Stomach smooth muscle (tissue), 2 donors: Measurements from ENCODE around the gene GDPD3.
"Not testable (repeated sequence)": the region's sequence is repeated elsewhere in the genome, so short reads cannot be mapped to it uniquely, and the experiment has no call there.

ENCODE experiments used
- H3K27ac ChIP-seq: one replicate; pipeline ENCODE4 v1.7.0; 2013; ENCODE audit warnings: mild to moderate bottlenecking, low read length, inconsistent platforms
- H3K27me3 ChIP-seq, 2 donors: one replicate each; pipeline ENCODE4 v1.7.0; 2013; ENCODE audit warnings: low read length in 2 of 2; ENCODE audit not compliant: insufficient read depth in 2 of 2, control insufficient read depth in 1 of 2
- H3K36me3 ChIP-seq, 2 donors: one replicate each; pipeline ENCODE4 v1.7.0; 2013; ENCODE audit warnings: low read length in 2 of 2; ENCODE audit not compliant: control insufficient read depth in 2 of 2, insufficient read depth in 2 of 2
- H3K4me1 ChIP-seq: one replicate; pipeline ENCODE4 v1.7.0; 2013; ENCODE audit warnings: low read length; ENCODE audit not compliant: control insufficient read depth, insufficient read depth
- H3K4me3 ChIP-seq, 2 donors: one replicate each; pipeline ENCODE4 v1.7.0; 2013; ENCODE audit warnings: low read length in 2 of 2
- H3K9ac ChIP-seq, 2 donors: one replicate each; pipeline ENCODE4 v1.7.0; 2013; ENCODE audit warnings: low read length in 2 of 2, mild to moderate bottlenecking in 1 of 2
- H3K9me3 ChIP-seq, 2 donors: one replicate each; pipeline ENCODE4 v1.7.0; 2013; ENCODE audit warnings: low read length in 2 of 2; ENCODE audit not compliant: control insufficient read depth in 2 of 2
- donor health status: healthy.
- donor health status: Pancreatic carcinoma.

GDPD3 gene

GRCh38 chr16:30143347-30143702 lies 30.0 kb upstream of the GDPD3 start:
- H3K9ac ChIP-seq = no peak overlapping the region
- H3K27me3 ChIP-seq = no peaks in the 10 kb centered on the region
- no peaks in the 10 kb centered on the region for H3K4me1 ChIP-seq
- no peaks in the 10 kb centered on the region for H3K36me3 ChIP-seq
- no peak overlapping the region for H3K27ac ChIP-seq
- no peaks in the 10 kb centered on the region for H3K9me3 ChIP-seq
- no peak overlapping the region for H3K4me3 ChIP-seq

GRCh38 chr16:30142672-30143346 lies 29.5 kb upstream of the GDPD3 start:
- no peak overlapping the region for H3K9ac ChIP-seq
- no peak overlapping the region for H3K27ac ChIP-seq
- H3K27me3 ChIP-seq = no peaks in the 10 kb centered on the region
- no peak overlapping the region for H3K4me3 ChIP-seq
- no peaks in the 10 kb centered on the region for H3K36me3 ChIP-seq
- no peaks in the 10 kb centered on the region for H3K9me3 ChIP-seq
- H3K4me1 ChIP-seq = no peaks in the 10 kb centered on the region

DNA sequence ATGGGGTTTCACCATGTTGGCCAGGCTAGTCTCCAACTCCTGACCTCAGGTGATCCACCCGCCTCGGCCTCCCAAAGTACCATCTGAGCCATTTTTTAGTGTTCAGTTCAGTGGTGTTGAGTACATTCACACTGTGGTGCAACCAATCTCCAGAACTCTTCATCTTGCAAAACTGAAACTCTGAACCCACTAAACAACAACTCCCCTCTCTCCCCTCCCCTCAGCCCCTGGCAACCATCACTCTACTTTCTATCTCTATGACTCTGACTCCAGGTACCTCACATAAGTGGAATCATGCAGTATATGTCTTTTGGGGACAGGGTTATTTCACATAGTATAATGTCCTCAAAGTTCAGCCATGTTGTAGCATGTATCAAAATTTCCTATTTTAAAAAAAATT lies 28.4 kb upstream of the GDPD3 start:
- Histone ChIP-seq H3K36me3 (no peaks in the 10 kb centered on the region), H3K27me3 (no peaks in the 10 kb centered on the region), H3K27ac (no peak overlapping the region), H3K4me3 (no peak overlapping the region), H3K4me1 (no peaks in the 10 kb centered on the region), H3K9ac (no peak overlapping the region), H3K9me3 (no peaks in the 10 kb centered on the region)

DNA sequence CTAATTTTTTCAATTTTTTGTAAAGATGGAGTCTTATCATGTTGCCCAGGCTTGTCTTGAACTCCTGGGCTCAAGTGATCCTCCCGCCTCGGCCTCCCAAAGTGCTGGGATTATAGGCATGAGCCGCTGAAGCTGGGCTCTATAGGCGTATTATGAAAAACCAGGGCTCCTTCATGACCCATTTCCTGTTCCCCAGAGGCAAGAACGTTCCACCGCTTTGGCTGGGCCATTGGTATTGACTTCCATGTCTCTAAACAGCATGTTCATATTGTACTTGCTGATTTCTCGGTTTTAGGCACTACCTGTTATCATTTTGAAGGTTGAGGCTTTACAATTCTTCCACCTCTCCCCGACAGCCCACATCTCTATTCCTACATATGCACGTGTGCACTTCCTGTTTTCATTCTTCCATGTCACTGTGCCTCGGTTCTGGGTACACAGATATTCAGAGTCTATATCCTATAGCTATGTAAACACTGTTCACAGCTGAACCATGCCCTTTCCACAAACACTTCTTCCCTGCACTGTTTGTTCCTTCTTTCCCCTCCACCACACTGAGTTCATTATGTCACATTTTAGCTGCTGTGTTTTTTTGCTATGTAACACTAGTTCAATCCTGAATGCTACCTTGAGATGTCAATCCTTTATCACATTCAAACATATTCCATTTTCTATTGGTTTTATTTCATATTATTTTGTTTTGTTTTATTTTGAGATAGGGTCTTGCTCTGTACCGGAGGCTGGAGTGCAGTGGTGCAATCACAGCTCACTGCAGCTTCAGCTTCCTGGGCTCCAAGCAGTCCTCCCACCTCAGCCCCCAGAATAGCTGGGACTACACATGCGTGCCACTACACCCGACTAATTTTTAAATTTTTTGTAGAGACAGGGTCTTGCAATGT lies 26.5 kb upstream of the GDPD3 start:
- Histone ChIP-seq H3K4me1 (no peaks in the 10 kb centered on the region), H3K9me3 (no peaks in the 10 kb centered on the region), H3K9ac (no peak overlapping the region), H3K36me3 (no peaks in the 10 kb centered on the region), H3K4me3 (no peak overlapping the region), H3K27ac (no peak overlapping the region), H3K27me3 (no peaks in the 10 kb centered on the region)

DNA sequence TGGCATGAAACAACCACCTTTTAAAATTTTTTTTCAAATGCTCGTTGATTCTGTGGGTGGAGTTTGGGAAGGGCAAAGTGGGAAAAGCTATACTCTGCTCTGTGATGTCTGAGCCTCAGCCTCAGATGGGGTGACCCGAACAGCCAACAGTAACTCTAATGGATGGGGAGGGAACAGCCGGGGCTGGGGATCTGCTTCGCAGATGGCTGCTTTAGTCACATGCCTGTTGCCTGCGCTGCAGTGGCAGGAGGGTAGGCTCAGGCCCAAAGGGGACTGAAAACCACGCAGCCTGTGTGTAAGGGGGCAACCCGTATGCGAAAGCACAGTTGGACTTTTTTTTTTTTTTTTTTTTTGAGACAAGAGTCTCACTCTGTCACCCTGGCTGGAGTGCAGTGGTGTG lies 24.6 kb upstream of the GDPD3 start:
- no peaks in the 10 kb centered on the region for H3K27me3 ChIP-seq
- H3K27ac ChIP-seq = no peak overlapping the region
- no peak overlapping the region for H3K4me3 ChIP-seq
- H3K9me3 ChIP-seq = no peaks in the 10 kb centered on the region
- H3K36me3 ChIP-seq = no peaks in the 10 kb centered on the region
- no peaks in the 10 kb centered on the region for H3K4me1 ChIP-seq
- H3K9ac ChIP-seq = no peak overlapping the region

DNA sequence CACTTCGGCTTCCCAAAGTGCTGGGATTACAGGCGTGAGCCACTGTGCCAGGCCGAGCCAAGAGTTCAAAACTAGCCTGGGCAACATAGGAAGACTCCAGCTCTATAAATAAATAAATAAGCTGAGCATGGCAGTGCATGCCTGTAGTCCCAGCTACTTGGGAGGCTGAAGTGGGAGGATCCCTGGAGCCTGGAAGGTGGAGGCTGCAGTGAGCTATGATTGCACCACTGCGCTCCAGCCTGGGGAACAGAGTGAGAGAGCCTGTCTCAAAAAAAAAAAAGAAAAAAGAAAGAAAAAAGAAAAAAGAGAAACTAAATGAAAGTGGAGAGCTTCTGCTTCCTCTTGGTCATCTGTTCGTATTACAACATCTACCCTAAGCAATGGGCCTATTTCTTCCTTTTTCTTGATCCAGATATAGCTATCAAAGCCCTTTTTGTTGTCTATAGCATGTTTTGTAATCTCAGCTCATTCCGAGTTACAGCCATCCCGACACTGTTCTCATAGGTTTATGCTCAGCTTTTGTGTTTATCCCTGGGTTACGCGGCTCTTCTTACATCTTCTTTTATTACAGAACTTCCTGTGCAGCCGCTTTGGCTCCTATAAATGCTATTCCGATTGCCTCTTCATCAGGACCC lies 23.8 kb upstream of the GDPD3 start:
- Histone ChIP-seq H3K4me1 (no peaks in the 10 kb centered on the region), H3K9me3 (no peaks in the 10 kb centered on the region), H3K27me3 (no peaks in the 10 kb centered on the region), H3K4me3 (no peak overlapping the region), H3K27ac (no peak overlapping the region), H3K9ac (no peak overlapping the region), H3K36me3 (no peaks in the 10 kb centered on the region)

- Histone ChIP-seq H3K9ac (no peak overlapping the region), H3K36me3 (no peaks in the 10 kb centered on the region), H3K9me3 (no peaks in the 10 kb centered on the region), H3K4me1 (no peaks in the 10 kb centered on the region), H3K27me3 (no peaks in the 10 kb centered on the region), H3K27ac (no peak overlapping the region), H3K4me3 (no peak overlapping the region)
Measured at GRCh38 chr16:30132591-30132990, 19.3 kb upstream of the GDPD3 start.

DNA sequence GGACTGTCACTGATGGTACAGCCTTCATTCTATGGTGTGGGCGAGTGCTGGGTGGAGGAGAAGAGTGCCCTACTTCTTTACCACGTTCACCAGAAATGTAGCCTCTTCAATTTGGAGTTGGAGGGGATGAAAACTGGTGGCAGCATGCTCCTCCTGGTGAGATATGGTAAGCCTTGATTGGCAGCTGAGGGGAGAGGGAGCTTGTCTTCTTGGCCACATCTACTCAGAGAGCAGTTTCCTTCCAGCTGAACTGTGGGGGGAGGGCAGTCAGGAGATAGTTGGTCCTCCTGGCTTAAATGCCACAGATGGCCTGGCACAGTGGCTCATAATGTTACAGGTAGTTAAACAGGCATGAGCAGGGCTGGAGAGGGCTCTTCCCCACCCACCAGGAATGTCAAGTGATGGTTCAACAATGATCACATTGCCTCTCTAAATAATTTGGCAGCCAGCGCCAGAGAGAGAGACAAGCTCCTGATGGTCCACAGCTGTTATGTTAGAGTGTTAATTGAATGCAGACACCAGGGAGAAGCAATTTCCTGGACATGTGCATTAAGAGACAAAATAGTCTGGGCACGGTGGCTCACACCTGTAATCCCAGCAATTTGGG lies 18.6 kb upstream of the GDPD3 start:
- H3K27ac ChIP-seq = no peak overlapping the region
- H3K27me3 ChIP-seq = no peaks in the 10 kb centered on the region
- no peaks in the 10 kb centered on the region for H3K36me3 ChIP-seq
- no peak overlapping the region for H3K9ac ChIP-seq
- no peaks in the 10 kb centered on the region for H3K9me3 ChIP-seq
- no peak overlapping the region for H3K4me3 ChIP-seq
- no peaks in the 10 kb centered on the region for H3K4me1 ChIP-seq

- Histone ChIP-seq H3K4me3 (no peak overlapping the region), H3K27me3 (no peaks in the 10 kb centered on the region), H3K9me3 (no peaks in the 10 kb centered on the region), H3K4me1 (peaks cover 9% of the 10 kb centered on the region), H3K36me3 (no peaks in the 10 kb centered on the region), H3K27ac (no peak overlapping the region), H3K9ac (no peak overlapping the region)
Measured at GRCh38 chr16:30127993-30128392, 14.7 kb upstream of the GDPD3 start.

DNA sequence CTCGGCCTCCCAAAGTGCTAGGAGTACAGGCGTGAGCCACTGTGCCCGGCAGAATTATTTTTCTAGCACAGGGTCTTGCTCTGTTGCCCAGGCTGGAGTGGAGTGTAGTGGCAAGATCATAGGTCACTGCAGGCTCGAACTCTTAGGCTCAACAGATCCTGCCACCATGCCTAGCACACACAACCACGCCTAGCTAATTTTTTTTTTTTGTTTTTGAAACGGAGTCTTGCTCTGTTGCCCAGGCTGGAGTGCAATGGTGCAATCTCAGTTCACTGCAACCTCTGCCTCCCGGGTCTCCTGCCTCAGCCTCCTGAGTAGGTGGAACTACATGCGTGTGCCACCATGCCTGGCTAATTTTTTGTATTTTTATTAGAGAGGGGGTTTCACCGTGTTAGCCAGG lies 12.4 kb upstream of the GDPD3 start:
- H3K27ac ChIP-seq, H3K4me3 ChIP-seq, H3K9ac ChIP-seq, H3K9me3 ChIP-seq, H3K27me3 ChIP-seq, H3K36me3 ChIP-seq: not testable (repeated sequence)
- peaks cover 25% of the 10 kb centered on the region for H3K4me1 ChIP-seq
